Right lobe of liver (tissue), 6 donors: ENCODE measurements around the gene ART4. TPM values are rescaled to one million over a fixed set of nuclear protein-coding genes. Genes with fewer than 3 reads are reported as not detected.
A peak's percentile ranks its signal among the peaks of the same experiment; 100 is the strongest.

ENCODE experiments used
- ATAC-seq, 4 donors: fragments of 200-7000 bp; cut with Tn5 transposase; one replicate each; pipeline ENCODE4 v1.9.1; 2020; ENCODE audit warnings: mild to moderate bottlenecking in 4 of 4, moderate library complexity in 4 of 4
- DNase-seq, 3 donors: peaks; one replicate each; pipeline ENCODE4 v3.0.0-alpha.2; 2020
- H3K27ac ChIP-seq, 3 donors: fragments of 200-600 bp; one replicate each; pipeline ENCODE4 v1.8.0; 2022
- H3K27me3 ChIP-seq, 2 donors: fragments of 200-600 bp; one replicate each; pipeline ENCODE4 v1.8.0; 2022
- H3K36me3 ChIP-seq, 4 donors: fragments of 200-600 bp; sonication (generic) in 1 of 4; one replicate each; pipeline versions ENCODE4 v1.5.1 to v1.8.0; 2017 to 2022; ENCODE audit warnings: control low read depth in 1 of 4
- H3K4me1 ChIP-seq, 4 donors: fragments of 200-600 bp; sonication (generic) in 1 of 4; one replicate each; pipeline versions ENCODE4 v1.5.1 to v1.8.0; 2017 to 2022; ENCODE audit warnings: control low read depth in 1 of 4
- H3K4me3 ChIP-seq, 3 donors: fragments of 200-600 bp; one replicate each; pipeline ENCODE4 v1.8.0; 2022
- H3K9me3 ChIP-seq, 4 donors: fragments of 200-600 bp; sonication (generic) in 1 of 4; one replicate each; pipeline versions ENCODE4 v1.5.1 to v1.8.0; 2017 to 2022; ENCODE audit warnings: control low read depth in 1 of 4
- POLR2A ChIP-seq: fragments of 450-650 bp; IDR thresholded peaks from one replicate; pipeline ENCODE4 v1.6.1; 2017; ENCODE audit warnings: antibody characterized with exemption, mild to moderate bottlenecking
- WGBS: methylation state at CpG from one replicate; pipeline ENCODE4 v1.1.6; 2018; ENCODE audit warnings: low coverage, low lambda C conversion rate; ENCODE audit not compliant: insufficient coverage; ENCODE audit errors: missing lambda C conversion rate; 5-methylcytosine and 5-hydroxymethylcytosine counted together
- intact Hi-C, 2 donors: fragments of 100-400 bp; cut with DNase I; formaldehyde crosslinking; loops; one replicate each; pipeline versions ENCODE4 v1.11.2 to v1.14.1; 2022
- long read RNA-seq: library from polyadenylated mRNA; unstranded; transcript quantifications from one replicate; pipeline ENCODE4 v2.0.0, GENCODE V29; 2019
- total RNA-seq, 6 experiments: library from RNA; depleted of rRNA in 2 of 6; stranded (reverse); fragments of >200 nt in 2 of 6; fragmentation: NEBNext Ultra II Directional in 3 of 6; extraction: Animal tissue kit (Norgen Biotek cat#: 25700) in 3 of 6; gene quantifications; one replicate each; pipeline versions ENCODE4 v1.1.0 to v1.2.4, GENCODE V29; 2016 to 2023
- TF ChIP-seq, protein P1 (sequence below), 4 donors: fragments of 200-600 bp in 3 of 4; fragments of 450-650 bp in 1 of 4; IDR thresholded peaks; one replicate each; pipeline versions ENCODE4 v1.5.1 to v1.8.0; 2016 to 2022; ENCODE audit warnings: antibody characterized with exemption in 4 of 4, mild to moderate bottlenecking in 2 of 4
- donor health status: DM: no; HTN: yes; CAD: no.
- donor health status: DM: no; HTN: no; CAD: no.
- donor health status: DM: no; HTN: no; CAD: no.
- donor health status: DM: no; HTN: yes; CAD: no.
- donor health status: DM: no; HTN: yes; CAD: no.

ART4 gene, protein sequence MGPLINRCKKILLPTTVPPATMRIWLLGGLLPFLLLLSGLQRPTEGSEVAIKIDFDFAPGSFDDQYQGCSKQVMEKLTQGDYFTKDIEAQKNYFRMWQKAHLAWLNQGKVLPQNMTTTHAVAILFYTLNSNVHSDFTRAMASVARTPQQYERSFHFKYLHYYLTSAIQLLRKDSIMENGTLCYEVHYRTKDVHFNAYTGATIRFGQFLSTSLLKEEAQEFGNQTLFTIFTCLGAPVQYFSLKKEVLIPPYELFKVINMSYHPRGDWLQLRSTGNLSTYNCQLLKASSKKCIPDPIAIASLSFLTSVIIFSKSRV
- total RNA-seq = 10 to 100 TPM; 19.6 to 43.5 (median 25.1) TPM
- long read RNA-seq, full-length matches to known transcripts = 6 of 8 reads
- long read RNA-seq, partial matches to known transcripts = 0 of 8 reads
- long read RNA-seq, other reads (novel, unspliced or antisense) = 2 of 8 reads

DNA sequence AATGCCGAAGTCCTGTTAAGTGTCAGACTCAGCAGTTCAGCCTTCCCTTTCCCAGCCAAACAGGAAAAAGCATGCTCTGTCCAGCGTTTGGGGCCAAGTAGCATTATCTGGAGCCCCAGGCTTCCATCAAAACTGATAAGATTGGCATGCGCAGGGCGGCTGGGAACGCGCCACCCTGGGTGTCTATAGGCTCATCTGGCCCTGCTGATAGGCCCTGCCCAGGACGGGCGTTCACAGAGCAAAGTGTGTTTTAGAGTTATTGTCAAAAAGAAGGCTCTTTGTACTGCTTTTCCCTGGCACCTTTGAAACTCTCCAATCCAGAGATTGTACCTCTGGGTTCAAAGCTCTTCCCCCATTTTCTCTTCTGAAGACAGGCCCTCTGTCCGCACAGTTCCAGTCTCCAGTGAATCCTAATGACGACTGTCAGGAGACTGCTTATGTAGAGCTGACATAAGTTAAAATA is at the start of gene ART4:
Gene ART4, minus strand, starts transcription at position 102 of the 463 bp plus-strand sequence. CDS start 413 bp downstream, outside the sequence.
- peaks cover 0 to 36% (median 9%) of the 10 kb centered on the region in 4 donors for H3K4me1 ChIP-seq
- H3K27me3 ChIP-seq = no peaks in the 10 kb centered on the region
- H3K27ac ChIP-seq = peak within 1 kb of the TSS; percentile 83 to 94 (median 91)
- peak; percentile 85 to 94 (median 91) for DNase-seq
- peak within 1 kb of the TSS; percentile 40 to 64 (median 59) for H3K4me3 ChIP-seq
- peak; percentile 78 for TF ChIP-seq POLR2A
- TF ChIP-seq, protein P1, sequence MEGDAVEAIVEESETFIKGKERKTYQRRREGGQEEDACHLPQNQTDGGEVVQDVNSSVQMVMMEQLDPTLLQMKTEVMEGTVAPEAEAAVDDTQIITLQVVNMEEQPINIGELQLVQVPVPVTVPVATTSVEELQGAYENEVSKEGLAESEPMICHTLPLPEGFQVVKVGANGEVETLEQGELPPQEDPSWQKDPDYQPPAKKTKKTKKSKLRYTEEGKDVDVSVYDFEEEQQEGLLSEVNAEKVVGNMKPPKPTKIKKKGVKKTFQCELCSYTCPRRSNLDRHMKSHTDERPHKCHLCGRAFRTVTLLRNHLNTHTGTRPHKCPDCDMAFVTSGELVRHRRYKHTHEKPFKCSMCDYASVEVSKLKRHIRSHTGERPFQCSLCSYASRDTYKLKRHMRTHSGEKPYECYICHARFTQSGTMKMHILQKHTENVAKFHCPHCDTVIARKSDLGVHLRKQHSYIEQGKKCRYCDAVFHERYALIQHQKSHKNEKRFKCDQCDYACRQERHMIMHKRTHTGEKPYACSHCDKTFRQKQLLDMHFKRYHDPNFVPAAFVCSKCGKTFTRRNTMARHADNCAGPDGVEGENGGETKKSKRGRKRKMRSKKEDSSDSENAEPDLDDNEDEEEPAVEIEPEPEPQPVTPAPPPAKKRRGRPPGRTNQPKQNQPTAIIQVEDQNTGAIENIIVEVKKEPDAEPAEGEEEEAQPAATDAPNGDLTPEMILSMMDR (IDR thresholded peaks at IDR 0.05) = no peak
- peak; percentile 67 to 85 (median 76) for ATAC-seq
- H3K9me3 ChIP-seq = no peaks in the 10 kb centered on the region
- H3K36me3 ChIP-seq = peaks cover 0 to 18% (median 5%) of the 10 kb centered on the region in 4 donors
- 15% methylated on average over 6 of the region's 10 CpGs for WGBS
- intact Hi-C loops = loop anchor here (5.0 to 10.0 kb wide), 2 partner anchors 71 to 151 kb away; a partner anchor contains a TSS

DNA sequence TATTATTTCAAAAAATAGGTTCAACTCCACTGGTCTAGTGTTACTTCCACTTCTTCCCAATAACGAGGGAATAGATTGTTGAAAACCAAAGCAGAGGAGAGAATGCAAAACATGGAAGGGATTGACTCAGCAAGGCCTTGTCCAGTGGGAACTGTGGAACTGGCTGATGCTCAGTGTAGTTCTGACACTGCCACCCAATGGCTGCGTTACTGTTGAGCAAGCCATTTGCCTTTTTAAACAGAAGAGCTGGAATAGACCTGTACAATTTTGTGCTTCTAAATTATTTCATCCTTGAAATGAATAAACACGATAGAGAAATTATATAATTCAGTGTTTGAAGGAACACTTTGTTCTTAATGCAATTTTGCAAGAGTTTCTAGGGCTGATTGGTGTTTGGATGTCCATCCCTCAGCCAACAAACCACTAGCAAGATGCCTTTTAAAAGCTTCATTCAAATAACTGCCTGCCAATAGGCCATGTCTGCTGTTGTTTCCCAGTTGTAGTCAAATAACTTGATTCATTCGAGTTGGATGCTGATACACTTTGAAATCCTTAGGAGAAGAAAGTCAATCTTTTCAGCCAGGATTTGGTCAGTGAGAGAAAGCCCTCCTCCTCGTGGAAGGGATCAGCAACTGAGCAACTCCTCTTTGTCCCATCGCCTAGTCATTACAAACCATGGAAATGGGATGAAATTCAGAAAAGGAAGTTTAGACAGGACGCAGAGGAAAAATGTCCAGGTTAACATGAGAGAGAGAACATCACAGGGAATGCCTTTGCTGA is 49.6 kb upstream of the ART4 start:
- intact Hi-C loops = no loop called here
- no peaks in the 10 kb centered on the region for H3K27me3 ChIP-seq
- no peaks in the 10 kb centered on the region for H3K36me3 ChIP-seq
- DNase-seq (no peak), ATAC-seq (peak; percentile 59 to 82 (median 73))
- WGBS = 38% methylated on average over 6 of the region's 7 CpGs
- H3K4me1 ChIP-seq = no peaks in the 10 kb centered on the region
- no peaks in the 10 kb centered on the region for H3K9me3 ChIP-seq
- H3K27ac ChIP-seq = peak overlapping the region in 2 of 3 donors; percentile 20 to 60
- TF ChIP-seq POLR2A = no peak
- TF ChIP-seq, protein P1 (IDR thresholded peaks at IDR 0.05) = peak in 3 of 4 donors; percentile 16 to 31 (median 17)
- H3K4me3 ChIP-seq = no peak overlapping the region

DNA sequence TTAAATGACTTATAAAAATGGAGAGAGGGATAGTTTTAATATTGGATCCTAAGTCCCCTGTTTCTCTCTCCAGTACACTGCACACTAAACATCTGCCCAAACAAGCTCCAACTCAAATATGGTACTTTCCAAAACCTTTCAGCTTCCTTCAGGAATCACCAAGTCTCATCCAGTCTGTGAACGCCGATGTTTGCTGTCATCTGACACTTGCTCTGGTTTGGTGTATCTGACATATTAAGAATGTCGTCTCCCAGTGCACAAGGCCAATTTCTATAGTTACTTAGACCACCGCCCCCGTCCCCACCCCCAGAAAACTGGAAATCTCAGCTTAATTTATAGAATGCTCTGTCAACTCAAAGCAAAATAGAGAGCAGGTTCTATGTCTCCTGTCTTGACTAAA is 47.4 kb upstream of the ART4 start:
- intact Hi-C loops = no loop called here
- 69% methylated on average over 5 of the region's 5 CpGs for WGBS

DNA sequence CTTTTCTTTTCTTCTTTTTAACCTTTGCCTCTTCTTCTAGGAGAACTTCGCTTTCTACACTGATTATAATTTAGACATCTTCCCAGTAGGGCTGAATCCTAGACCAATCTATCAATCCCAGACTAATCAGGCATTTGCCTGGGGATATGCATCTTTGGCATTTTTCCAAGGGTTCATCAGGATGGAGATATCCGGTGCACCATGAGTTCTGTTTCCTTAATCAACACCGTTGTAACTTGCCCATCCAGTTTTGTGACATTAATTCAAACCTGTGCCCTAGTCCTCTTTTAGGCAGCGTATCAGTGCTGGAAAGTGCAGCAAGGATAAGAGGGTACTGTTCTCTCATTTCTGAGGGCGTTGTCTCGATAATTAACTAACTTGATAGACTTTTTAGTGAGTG is 42.9 kb upstream of the ART4 start:
- no peak for DNase-seq
- WGBS = 56% methylated on average over 6 of the region's 6 CpGs
- TF ChIP-seq, protein P1 (IDR thresholded peaks at IDR 0.05) = no peak
- TF ChIP-seq POLR2A = no peak

More for the DNA sequence above, 47.4 kb upstream of the ART4 start:
- TF ChIP-seq POLR2A = no peak
- TF ChIP-seq, protein P1 (IDR thresholded peaks at IDR 0.05) = no peak
- no peaks in the 10 kb centered on the region for H3K27me3 ChIP-seq
- no peaks in the 10 kb centered on the region for H3K4me1 ChIP-seq
- ATAC-seq (no peak), DNase-seq (no peak)
- no peaks in the 10 kb centered on the region for H3K9me3 ChIP-seq
- H3K36me3 ChIP-seq = no peaks in the 10 kb centered on the region
- no peak overlapping the region for H3K4me3 ChIP-seq
- H3K27ac ChIP-seq = no peak overlapping the region

More for the DNA sequence above, 42.9 kb upstream of the ART4 start:
- H3K4me3 ChIP-seq = no peak overlapping the region
- no peak for ATAC-seq
- H3K27me3 ChIP-seq = no peaks in the 10 kb centered on the region
- no peaks in the 10 kb centered on the region for H3K36me3 ChIP-seq
- intact Hi-C loops = no loop called here
- H3K27ac ChIP-seq = no peak overlapping the region
- no peaks in the 10 kb centered on the region for H3K4me1 ChIP-seq
- H3K9me3 ChIP-seq = no peaks in the 10 kb centered on the region
